HEK293T (cell line): Measurements from ENCODE around the gene SLC22A14.

Source experiments
- NFRKB ChIP-seq: fragments of 450-650 bp; IDR thresholded peaks from 2 replicates; pipeline ENCODE4 v1.6.1; 2016; ENCODE audit warnings: mild to moderate bottlenecking, moderate library complexity
- SP1 ChIP-seq: fragments of 450-650 bp; IDR thresholded peaks from 2 replicates; pipeline ENCODE4 v1.6.1; 2017

- no peak for TF ChIP-seq SP1
- TF ChIP-seq NFRKB = no peak
Observed at GRCh38 chr3:38346587-38347410, 64.7 kb downstream of the SLC22A14 start, which contains the start of gene XYLB.
